HUES6 (cell line): ENCODE results near the gene ENDOV.
"Not testable (repeated sequence)": the region's sequence is repeated elsewhere in the genome, so short reads cannot be mapped to it uniquely, and the experiment has no call there.

Source experiments
- H3K27ac ChIP-seq: 2 replicates; pipeline ENCODE4 v1.7.0; 2013; ENCODE audit warnings: low read depth, mild to moderate bottlenecking, low read length, inconsistent platforms
- H3K27me3 ChIP-seq: 2 replicates; pipeline ENCODE4 v1.6.1; 2013; ENCODE audit warnings: low read length; ENCODE audit not compliant: control insufficient read depth, insufficient read depth
- H3K36me3 ChIP-seq: 2 replicates; pipeline ENCODE4 v1.6.1; 2013; ENCODE audit warnings: low read length; ENCODE audit not compliant: control insufficient read depth, insufficient read depth
- H3K4me1 ChIP-seq: 2 replicates; pipeline ENCODE4 v1.6.1; 2013; ENCODE audit warnings: low read length; ENCODE audit not compliant: control insufficient read depth, insufficient read depth
- H3K4me3 ChIP-seq: 2 replicates; pipeline ENCODE4 v1.5.1; 2013; ENCODE audit warnings: low read depth, low read length
- H3K9ac ChIP-seq: one replicate; pipeline ENCODE4 v1.6.1; 2013; ENCODE audit warnings: mild to moderate bottlenecking, low read length
- H3K9me3 ChIP-seq: 2 replicates; pipeline ENCODE4 v1.6.1; 2013; ENCODE audit warnings: low read depth, low read length; ENCODE audit not compliant: control insufficient read depth, insufficient read depth

Gene ENDOV

DNA sequence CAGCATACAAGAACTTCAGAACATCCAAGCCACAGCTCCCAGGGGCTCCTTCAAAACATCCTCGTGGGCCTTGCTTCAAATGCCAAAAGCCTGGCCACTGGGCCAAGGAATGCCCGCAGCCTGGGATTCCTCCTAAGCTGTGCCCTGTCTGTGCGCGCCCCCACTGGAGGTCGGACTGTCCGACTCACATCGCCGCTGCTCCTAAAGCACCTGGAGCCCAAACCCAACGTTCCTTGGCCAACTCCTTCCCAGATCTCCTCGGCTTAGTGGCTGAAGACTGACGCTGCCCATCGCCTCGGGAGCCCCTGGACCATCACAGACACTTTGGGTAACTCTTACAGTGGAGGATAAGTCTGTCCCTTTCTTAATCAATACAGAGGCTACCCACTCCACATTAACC is 12.9 kb upstream of the ENDOV start:
- H3K36me3 ChIP-seq, H3K4me1 ChIP-seq, H3K9me3 ChIP-seq, H3K9ac ChIP-seq, H3K27ac ChIP-seq, H3K4me3 ChIP-seq: not testable (repeated sequence)
- H3K27me3 ChIP-seq = peaks cover 17% of the 10 kb centered on the region; the same call in 1 of the 2 replicates

DNA sequence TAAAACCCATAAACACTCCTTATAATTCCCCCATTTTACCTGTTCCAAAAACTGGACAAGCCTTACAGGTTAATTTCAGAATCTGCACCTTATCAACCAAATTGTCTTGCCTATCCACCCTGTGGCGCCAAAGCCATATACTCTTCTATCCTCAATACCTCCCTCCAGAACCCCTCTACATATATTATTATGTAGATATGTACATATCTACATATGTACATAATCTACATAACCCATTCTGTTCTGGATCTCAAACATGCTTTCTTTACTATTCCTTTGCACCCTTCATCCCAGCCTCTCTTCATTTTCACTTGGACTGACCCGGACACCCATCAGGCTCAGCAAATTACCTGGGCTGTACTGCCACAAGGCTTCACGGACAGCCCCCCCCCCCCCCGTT is 12.0 kb upstream of the ENDOV start:
- Histone ChIP-seq H3K27ac (no peak overlapping the region), H3K4me3 (no peak overlapping the region), H3K9me3 (no peaks in the 10 kb centered on the region), H3K36me3 (no peaks in the 10 kb centered on the region), H3K27me3 (peaks cover 17% of the 10 kb centered on the region; the same call in 1 of the 2 replicates), H3K9ac (no peak overlapping the region), H3K4me1 (no peaks in the 10 kb centered on the region)

DNA sequence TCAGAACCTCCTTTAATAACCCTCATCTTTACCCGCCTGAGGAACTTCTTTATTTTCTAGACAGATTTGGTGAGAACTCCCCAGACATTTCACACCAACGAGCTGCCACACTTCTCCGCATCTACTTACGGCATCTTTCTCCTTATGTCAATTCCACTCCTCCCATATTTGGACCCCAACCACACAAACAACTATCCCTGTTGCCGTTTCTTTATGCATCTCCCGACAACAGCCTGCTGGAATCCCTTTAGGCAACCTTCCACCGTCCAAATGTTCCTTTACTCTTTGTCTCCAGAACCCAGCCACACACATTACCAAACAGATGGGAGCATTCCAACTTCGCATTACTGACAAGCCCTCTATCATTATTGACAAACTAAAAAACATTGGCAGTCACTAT is 8.8 kb upstream of the ENDOV start:
- Histone ChIP-seq H3K9ac (no peak overlapping the region), H3K27ac (no peak overlapping the region)

DNA sequence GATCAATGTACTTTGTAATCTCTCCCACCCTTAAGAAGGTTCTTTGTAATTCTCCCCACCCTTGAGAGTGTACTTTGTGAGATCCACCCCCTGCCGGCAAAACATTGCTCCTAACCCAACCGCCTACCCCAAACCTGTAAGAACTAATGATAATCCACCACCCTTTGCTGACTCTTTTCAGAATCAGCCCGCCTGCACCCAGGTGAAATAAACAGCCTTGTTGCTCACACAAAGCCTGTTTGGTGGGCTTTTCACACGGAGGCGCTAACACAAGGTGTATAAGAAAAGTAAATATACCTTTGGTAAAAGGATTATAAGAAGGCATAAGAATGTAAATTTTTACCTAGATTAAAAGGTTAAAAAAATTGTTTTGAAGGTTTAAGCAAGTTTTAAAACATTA is 7.0 kb upstream of the ENDOV start:
- H3K9me3 ChIP-seq, H3K27ac ChIP-seq, H3K4me3 ChIP-seq, H3K36me3 ChIP-seq, H3K4me1 ChIP-seq, H3K9ac ChIP-seq: not testable (repeated sequence)
- peaks cover 29% of the 10 kb centered on the region; the same call in 1 of the 2 replicates for H3K27me3 ChIP-seq

More for the DNA sequence above, 8.8 kb upstream of the ENDOV start:
- Histone ChIP-seq H3K9me3 (no peaks in the 10 kb centered on the region), H3K27me3 (peaks cover 13% of the 10 kb centered on the region; the same call in 1 of the 2 replicates), H3K36me3 (no peaks in the 10 kb centered on the region), H3K4me1 (no peaks in the 10 kb centered on the region), H3K4me3 (no peak overlapping the region)

DNA sequence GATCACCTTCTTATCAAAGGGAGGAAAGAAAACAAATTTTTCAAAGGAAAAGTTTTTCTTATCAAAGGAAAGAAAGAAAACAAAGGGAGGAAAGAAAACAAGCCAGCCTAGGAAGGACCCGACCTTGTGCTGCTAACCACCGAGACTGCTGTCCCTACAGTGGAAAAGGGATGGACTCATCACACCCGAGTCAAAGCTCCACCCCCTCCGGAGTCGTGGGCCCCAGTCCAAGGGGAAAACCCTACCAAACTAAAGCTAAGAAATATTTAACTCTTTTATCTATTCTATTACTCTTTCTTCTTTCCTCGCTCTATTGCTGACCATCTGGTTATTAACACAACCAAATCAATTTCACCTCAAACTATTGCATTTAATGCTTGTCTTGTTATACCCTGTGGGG is 6.1 kb upstream of the ENDOV start:
- no peak overlapping the region for H3K27ac ChIP-seq
- H3K4me3 ChIP-seq = no peak overlapping the region
- H3K27me3 ChIP-seq = peaks cover 38% of the 10 kb centered on the region
- no peaks in the 10 kb centered on the region for H3K36me3 ChIP-seq
- H3K4me1 ChIP-seq = no peaks in the 10 kb centered on the region
- H3K9ac ChIP-seq = no peak overlapping the region
- H3K9me3 ChIP-seq = no peaks in the 10 kb centered on the region

DNA sequence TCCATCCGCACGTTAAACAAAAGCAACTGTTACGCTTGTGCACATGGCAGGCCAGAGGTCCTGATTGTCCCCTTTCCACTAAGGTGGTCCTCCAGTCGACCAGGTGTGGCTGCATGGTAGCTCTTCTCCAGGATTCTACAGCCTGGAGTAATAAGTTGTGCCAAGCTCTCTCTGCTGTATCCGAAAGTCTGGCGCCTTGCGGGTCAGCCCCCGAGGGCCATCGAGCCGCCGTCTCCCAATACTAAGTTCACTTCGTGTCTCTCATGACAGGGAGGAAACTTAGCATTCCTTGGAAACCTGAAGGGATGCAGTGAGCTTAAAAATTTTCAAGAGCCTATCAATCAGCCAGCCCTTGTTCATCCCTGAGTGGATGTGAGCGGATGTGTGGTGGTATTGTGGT is 5.3 kb upstream of the ENDOV start:
- no peak overlapping the region for H3K9ac ChIP-seq
- H3K36me3 ChIP-seq = no peaks in the 10 kb centered on the region
- no peak overlapping the region for H3K4me3 ChIP-seq
- H3K27ac ChIP-seq = no peak overlapping the region
- peaks cover 46% of the 10 kb centered on the region for H3K27me3 ChIP-seq
- H3K4me1 ChIP-seq = no peaks in the 10 kb centered on the region
- no peaks in the 10 kb centered on the region for H3K9me3 ChIP-seq

DNA sequence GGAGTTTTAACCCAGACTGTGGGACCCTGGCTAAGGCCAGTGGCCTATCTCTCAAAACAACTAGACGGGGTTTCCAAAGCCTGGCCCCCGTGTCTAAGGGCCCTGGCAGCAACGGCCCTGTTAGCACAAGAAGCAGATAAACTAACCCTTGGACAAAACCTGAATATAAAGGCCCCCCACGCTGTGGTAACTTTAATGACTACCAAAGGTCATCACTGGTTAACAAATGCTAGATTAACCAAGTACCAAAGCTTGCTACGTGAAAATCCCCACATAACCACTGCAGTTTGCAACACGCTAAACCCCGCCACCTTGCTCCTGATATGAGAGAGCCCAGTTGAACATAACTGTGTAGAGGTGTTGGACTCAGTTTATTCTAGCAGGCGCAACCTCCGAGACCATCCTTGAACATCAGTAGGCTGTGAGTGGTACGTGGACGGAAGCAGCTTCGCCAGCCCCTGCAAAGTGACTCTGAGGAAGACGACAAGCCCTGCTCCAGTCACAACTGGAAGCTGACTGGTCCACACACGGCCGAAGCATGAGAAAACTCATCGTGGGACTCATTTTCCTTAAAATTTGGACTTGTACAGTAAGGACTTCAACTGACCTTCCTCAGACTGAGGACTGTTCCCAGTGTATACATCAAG is 4.4 kb upstream of the ENDOV start:
- H3K36me3 ChIP-seq, H3K9ac ChIP-seq, H3K9me3 ChIP-seq, H3K27ac ChIP-seq, H3K4me3 ChIP-seq, H3K4me1 ChIP-seq: not testable (repeated sequence)
- peaks cover 48% of the 10 kb centered on the region for H3K27me3 ChIP-seq

DNA sequence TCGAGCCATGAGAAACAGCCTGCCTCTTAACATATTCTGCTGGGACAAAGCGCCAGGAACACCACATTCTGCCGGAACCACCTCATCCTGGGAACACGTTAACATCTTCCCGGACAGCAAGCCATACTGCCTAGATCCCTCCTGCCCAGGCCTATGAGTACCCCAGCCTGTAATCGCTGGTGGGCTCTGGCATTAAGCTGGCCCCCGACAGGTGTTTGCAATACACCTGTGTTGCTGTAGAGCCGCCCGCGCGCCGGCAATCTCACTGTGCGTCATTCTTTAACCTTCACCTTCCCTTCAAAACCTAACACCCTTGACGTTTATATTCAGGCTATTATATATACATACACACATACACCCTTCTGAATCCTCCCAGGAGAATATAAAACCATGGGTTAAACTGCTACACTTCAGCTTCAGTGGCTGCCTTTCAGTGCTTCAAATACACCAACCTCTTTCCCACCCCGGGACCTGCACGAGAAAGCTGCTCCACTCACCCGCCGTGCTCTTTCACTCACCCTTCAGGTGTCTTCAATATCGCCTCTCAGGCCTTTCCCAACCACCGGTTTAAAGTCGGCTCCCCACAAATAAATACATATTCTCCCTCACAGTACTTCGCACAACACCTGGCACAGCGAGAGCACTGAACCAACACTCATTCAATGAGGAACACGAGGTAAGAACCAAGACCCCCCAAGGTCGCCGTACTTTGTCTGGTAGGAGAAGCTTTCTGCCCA is 1.0 kb upstream of the ENDOV start:
- Histone ChIP-seq H3K9me3 (no peaks in the 10 kb centered on the region), H3K27me3 (peaks cover 39% of the 10 kb centered on the region), H3K27ac (no peak overlapping the region), H3K4me1 (no peaks in the 10 kb centered on the region), H3K9ac (no peak overlapping the region), H3K36me3 (0 out of 2 replicates have a peak, but pooled peaks cover 12% of the 10 kb centered on the region), H3K4me3 (peak overlapping the region; percentile 88)

DNA sequence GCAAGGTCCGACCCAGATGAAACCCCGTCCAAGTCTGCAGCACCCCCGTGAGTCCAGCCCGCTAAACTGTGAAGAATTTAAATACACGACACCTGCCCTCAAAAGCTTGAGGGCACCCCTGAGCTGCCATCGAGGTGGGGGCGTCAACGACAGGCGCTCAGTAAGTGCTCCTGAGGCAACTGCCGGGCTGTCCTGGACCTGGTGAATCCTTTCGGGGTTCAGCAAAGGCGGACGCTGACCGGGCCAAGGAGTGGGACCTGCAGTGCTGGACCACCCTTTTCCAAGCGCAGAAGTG is 512 bp upstream of the ENDOV start:
- H3K27ac ChIP-seq = no peak overlapping the region; the same call in 1 of the 2 replicates

DNA sequence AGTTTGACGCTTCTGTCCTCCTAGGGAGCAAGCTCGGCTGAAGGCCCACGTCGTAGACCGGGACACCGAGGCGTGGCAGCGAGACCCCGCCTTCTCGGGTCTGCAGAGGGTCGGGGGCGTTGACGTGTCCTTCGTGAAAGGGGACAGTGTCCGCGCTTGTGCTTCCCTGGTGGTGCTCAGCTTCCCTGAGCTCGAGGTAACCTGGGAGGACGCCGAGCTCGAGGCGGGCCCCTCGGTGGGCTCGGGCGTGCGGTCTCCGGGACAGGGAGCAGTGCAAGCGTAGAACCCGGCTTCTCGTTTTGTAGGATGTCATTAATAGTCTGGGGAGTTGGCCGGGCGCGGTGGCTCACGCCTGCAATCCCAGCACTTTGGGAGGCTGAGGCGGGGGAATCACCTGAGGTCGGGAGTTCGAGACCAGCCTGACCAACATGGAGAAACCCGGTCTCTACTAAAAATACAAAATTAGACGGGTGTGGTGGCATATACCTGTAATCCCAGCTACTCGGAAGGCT is 715 bp downstream of the ENDOV start:
- no peaks in the 10 kb centered on the region for H3K4me1 ChIP-seq
- H3K27me3 ChIP-seq = peaks cover 37% of the 10 kb centered on the region
- H3K36me3 ChIP-seq = 0 out of 2 replicates have a peak, but pooled peaks cover 12% of the 10 kb centered on the region
- peak overlapping the region; percentile 88 for H3K4me3 ChIP-seq
- H3K9ac ChIP-seq = peak overlapping the region; percentile 93
- H3K27ac ChIP-seq = peak overlapping the region; percentile 86; the same call in 1 of the 2 replicates
- no peaks in the 10 kb centered on the region for H3K9me3 ChIP-seq

More for the DNA sequence above, 512 bp upstream of the ENDOV start:
- Histone ChIP-seq H3K4me3 (peak overlapping the region; percentile 88), H3K9ac (peak overlapping the region; percentile 93), H3K9me3 (no peaks in the 10 kb centered on the region), H3K27me3 (peaks cover 39% of the 10 kb centered on the region), H3K4me1 (no peaks in the 10 kb centered on the region), H3K36me3 (0 out of 2 replicates have a peak, but pooled peaks cover 12% of the 10 kb centered on the region)

DNA sequence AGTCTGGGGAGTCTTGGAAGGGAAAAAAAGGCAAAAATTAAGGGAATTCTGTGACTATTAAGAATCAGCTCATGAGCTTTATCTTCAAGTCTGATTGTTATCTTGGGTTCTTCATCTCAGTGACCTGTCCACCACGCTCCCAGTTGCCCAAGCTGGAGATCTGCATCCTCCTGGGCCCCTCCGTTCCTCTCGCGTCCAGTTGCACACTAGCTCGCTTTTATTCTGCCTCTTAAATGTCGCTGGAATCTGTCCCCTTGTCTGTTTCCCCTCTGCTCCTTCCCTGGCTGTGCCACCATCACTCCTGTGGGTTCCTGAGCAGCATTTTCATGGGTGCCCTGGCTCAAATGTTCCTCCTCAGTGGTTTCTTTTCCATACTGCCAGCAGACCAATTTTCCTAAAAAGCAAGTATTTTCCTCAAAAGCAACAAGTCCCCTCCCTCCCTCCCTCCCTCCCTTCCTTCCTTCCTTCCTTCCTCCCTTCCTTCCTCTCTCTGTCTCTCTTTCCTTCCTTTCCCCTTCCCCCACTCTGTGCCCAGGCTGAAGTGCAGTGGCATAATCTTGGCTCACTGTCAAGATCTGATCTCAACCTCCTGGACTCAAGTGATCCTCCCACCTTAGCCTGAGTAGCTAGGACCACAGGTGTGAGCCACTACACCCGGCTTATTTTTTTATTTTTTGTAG is 1.4 kb downstream of the ENDOV start:
- H3K27ac ChIP-seq = no peak overlapping the region
- H3K9ac ChIP-seq = no peak overlapping the region
- H3K27me3 ChIP-seq = peaks cover 34% of the 10 kb centered on the region
- H3K9me3 ChIP-seq = no peaks in the 10 kb centered on the region
- peak overlapping the region; percentile 88; the same call in 1 of the 2 replicates for H3K4me3 ChIP-seq
- no peaks in the 10 kb centered on the region for H3K4me1 ChIP-seq
- H3K36me3 ChIP-seq = 0 out of 2 replicates have a peak, but pooled peaks cover 12% of the 10 kb centered on the region
